ENCODE data around the gene RUBCNL. TPM values are rescaled to one million over a fixed set of nuclear protein-coding genes. Genes with fewer than 3 reads are reported as not detected.

RUBCNL gene
- total RNA-seq, 1 donor from 2014 or later: 3.9 TPM

DNA sequence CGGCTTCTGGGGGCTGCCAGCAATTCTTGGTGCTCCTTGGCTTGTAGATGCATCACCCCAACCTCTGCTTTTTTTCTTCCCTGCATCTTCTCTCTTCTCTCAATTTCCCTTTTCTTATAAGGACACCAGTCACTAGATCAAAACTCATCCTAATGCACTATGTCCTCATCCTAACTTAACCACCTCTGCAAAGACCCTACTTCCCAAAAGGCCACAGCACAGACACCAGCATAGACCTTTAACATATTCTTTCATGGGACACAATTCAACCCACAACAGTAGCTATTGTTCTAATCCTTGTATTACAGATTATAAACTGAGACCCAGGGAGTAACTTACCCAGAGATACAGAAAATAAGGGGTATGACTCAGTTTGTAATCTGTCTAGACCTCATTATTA is 47.0 kb downstream of the RUBCNL start:
- no peak for DNase-seq

GRCh38 chr13:46339035-46339666 is 47.9 kb downstream of the RUBCNL start:
- no peak for DNase-seq

- no peak for DNase-seq
Observed at GRCh38 chr13:46337700-46338099, 49.4 kb downstream of the RUBCNL start.

DNA sequence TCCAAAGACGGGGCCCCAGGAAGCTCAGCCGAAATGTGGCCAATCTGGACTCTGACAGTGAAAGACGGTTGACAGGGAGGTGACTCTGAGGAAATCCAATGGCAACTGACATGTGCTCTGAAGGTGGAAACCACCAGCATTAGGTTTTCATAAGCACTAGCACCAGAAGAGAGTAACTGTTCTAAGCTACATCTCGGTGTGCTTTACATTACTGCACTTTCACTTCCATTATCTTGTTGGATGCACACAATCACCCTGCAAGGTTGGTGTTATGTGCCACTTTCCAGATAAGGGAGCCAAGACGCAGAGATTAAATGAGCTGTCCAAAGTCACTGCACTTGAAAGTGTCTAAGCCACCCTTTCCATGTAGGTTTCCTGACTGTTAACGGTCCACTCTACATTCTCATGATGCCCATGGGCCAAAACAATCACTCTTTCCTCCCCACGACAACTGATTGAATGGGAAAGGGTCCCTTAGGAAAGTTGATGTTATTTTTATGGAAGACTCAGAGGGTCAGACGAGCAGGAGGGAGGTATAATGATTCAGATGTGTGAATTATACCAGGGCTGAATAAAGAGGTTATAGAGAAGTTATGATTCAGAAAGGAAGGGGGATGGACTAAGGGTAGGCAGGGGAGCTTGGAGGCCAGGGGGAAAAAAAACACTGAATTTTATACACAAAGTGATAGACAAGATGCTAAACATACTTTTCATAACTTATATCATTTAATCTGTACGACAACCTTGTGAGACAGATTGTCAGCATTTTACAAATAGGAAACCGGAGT is 52.8 kb downstream of the RUBCNL start:
- no peak for DNase-seq

- no peak for DNase-seq
Observed at GRCh38 chr13:46332772-46333171, 54.3 kb downstream of the RUBCNL start.

GRCh38 chr13:46329624-46330023 is 57.4 kb downstream of the RUBCNL start:
- DNase-seq: no peak

- DNase-seq: no peak
Observed at GRCh38 chr13:46327246-46327645, 59.8 kb downstream of the RUBCNL start.

GRCh38 chr13:46324976-46325375 is 62.1 kb downstream of the RUBCNL start:
- no peak for DNase-seq

DNA sequence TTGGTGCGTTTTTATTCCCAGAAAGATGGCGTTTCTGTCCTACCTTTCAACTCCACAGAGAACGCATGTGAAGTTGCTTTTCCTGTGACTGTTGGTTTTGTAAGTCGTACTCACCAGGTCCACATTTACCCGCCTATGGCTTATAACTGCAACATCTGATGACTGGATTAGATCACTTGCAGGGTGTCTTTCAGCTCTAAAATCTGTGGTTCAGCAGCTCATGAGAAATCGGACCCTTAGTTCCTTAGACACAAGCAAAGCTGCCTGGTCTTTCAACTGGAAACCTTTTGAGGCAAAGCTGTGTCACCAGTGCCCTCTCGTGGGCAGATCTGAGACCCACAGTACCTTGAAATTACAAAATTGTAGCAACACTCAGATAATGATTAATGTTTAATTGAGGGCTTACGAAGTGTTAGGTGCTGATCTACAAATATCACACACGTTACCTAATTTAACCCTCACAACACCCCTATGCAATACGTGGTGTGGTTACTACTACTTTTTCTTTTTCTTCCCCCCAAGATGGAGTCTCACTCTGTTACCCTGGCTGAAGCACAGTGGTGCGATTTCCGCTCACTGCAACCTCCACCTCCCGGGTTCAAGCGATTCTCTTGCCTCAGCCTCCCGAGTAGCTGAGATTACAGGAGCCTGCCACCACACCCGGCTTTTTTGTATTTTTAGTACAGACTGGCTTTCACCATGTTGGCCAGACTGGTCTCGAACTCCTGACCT is 65.4 kb downstream of the RUBCNL start:
- peak; percentile 6 for DNase-seq

DNA sequence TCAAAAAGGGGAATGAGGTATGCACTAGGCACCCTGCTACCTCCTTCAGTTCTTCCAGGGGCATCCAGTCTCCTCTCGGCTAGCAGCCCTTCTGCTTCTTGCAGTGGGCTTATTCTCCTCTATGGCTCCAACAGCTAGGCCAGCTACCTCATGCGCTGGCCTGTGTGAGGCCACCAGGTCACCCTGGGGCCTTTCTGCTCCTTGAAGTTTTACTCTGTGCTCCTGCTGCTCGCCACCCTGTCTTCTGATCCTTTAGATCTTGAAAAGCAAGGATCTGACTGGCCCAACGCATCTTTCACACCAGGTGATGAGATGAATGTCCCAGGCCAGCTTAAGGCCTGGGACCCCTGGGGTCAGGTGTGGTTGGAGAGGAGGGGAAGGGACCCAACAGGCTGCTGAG is 66.2 kb downstream of the RUBCNL start:
- no peak for DNase-seq

DNA sequence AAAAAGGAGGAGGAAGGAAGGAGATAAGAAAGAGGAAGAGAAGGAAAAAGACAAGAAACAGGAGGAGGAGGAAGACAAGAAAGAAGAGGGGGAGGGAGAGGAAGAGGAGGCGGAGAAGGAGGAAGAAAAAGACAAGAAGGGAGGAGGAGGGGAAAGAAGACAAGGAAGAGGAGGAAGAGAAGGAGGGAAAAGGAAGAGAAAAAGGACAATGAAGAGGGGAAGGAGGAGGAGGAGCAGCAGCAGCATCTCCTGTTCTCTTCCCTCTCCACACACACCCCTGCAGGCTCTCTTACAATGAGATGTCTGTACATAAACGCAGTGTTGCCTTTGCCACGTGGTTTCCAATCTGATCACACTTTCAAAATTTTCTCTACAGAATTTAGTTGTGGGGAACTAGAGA is 66.6 kb downstream of the RUBCNL start:
- DNase-seq: no peak

DNA sequence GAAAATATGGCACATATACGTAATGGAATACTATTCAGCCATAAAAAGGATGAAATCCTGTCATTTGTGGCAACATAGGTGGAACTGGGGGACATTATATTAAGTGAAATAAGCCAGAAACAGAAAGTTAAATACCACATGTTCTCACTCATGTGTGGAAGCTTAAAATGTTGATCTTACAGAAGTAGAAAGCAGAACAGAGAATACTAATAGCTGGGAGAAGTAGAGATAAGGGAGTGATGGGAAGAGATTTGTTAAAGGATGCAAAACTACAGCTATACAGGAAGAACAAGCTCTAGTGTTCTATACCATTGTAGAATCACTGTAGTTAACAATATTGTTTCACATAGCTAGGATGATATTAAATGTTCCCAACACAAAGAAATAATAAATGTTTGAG is 68.1 kb downstream of the RUBCNL start:
- DNase-seq: no peak

DNA sequence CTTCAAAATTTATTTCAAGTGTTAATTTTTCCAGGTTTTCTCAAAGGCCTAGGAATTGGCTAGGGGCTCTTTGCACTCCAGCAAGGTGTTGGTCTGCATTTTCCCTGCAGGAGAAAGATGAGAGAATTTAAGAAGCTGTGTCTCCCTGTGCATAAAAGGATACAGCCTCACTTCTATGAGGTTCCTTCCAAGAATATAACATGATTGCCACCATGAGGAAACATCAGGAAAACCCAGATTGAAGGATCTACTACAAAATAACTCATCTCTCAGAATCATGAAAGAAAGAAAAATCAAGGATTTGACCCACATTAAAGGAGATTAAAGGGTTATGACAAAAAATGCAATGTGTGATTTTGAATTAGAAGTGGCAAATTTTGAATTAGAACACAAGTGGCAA is 69.9 kb downstream of the RUBCNL start:
- DNase-seq: no peak

DNA sequence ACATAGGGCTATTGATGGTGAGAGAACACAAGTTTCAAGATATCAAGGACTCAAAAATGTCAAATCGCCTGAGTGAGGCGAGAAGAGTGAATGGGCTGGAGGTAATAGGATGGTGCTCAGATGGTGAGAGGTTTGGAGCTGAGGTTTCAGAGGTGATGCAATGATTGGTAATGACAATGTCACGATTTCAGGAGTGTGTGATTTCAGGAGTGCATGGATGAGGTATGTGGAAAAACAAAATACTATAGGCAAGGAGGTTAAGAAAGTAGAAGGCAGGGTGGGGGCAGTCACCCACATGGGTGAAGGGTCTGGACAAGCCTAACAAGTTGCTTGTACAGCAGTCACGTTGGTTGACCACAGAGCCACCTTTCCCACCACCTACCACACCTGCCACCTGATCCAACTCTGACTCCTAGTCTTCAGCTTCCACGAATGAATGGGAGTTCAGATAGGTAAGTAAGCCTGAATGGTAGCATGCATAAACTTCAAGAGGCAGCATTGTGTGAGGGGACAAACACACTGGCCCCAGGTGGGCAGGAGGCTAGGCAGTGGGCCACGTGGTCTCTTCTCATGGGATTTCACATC is 71.5 kb downstream of the RUBCNL start:
- DNase-seq: no peak

- DNase-seq: no peak
Observed at GRCh38 chr13:46315036-46315435, 72.0 kb downstream of the RUBCNL start.

DNA sequence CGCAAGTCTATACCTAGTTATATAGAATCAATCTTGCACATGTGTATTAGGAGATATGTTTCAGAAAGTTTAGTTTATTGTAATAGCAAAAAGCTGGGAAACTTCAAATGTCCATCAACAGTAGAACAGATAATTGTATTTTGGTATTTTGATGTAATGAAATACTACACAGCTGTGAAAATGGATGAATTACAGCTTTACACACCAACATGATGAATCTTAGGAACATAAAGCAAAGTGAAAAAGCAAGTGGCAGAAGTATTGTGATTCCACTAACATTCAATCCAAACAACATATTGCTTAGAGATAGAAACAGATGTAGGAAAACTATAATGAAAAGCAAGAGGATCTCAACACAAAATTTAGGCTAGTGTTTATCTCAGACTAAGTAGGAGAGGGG is 72.5 kb downstream of the RUBCNL start:
- DNase-seq: no peak

DNA sequence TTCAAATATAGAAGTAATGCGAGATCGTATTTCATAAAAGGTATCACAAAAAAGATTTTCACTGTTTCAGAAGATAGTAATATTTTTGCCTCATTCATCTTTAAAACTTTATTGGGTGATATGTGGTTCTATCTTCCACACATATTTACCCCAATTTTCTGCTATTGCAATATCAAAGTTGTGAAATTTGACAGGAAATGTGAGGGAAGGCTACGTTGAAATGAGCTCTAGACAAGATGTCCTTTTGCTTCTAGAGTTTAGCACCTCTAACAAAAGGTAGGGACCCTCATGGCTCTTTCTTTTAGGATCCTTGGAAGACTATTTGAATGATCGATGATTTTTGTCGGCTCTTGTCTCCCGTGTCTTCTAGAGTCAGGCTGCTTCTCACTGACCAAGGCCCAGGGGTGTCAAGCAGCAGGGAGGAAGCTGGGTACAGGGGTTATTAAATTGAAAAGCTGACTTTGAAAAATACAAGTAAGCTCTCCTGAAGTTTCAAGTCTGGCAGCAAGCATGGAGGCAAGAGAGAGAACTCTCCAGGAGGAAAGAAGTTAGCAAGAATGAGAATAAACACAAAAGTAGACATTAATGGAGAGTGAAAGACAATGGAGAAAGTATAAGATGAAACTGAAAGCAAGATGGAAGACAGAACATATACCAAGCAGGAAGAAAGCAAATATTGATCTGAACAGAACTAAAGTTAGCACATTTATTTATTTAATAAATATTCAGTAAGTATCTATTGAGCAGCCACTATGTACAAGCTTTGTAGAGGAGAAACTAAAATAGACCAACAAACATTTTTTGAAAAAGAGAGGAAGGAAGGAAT is 73.4 kb downstream of the RUBCNL start:
- no peak for DNase-seq

DNA sequence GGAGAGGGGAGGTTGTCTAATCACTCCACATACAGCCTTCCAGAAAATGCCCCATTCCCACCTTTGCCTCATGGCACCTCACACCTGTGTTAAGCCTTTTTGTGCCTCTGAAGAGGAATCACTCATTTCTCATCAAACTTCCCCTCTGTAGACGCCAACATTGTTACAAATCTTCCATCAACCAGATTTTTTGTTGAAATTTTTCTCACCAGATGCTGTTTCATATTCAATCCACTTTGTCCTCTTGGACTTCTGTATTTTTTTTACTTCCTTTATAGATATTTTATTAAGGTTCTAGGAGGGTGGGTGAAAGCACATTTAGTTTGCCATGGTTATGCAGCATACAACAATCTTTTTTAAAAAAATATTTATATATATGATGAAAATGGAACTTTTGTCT is 74.0 kb downstream of the RUBCNL start:
- DNase-seq: no peak

GRCh38 chr13:46311217-46311616 is 75.8 kb downstream of the RUBCNL start:
- DNase-seq: no peak

GRCh38 chr13:46310066-46310465 is 77.0 kb downstream of the RUBCNL start:
- DNase-seq: no peak

- no peak for DNase-seq
Observed at GRCh38 chr13:46307554-46307953, 79.5 kb downstream of the RUBCNL start.

GRCh38 chr13:46304546-46304945 is 82.5 kb downstream of the RUBCNL start:
- no peak for DNase-seq

Data from skin of body (tissue), 2 donors.